Gastroesophageal sphincter (tissue), 3 donors: ENCODE data around the gene ADAMTS3.

Source experiments
- CTCF ChIP-seq, 4 experiments: fragments of 200-600 bp in 2 of 4; fragments of 450-650 bp in 2 of 4; sonication (generic) in 1 of 4; IDR thresholded peaks; one replicate each; pipeline ENCODE4 v1.5.1; 2017 to 2019; ENCODE audit warnings: antibody characterized with exemption in 4 of 4, mild to moderate bottlenecking in 2 of 4, moderate library complexity in 2 of 4
- POLR2AphosphoS5 ChIP-seq: sonication (generic); formaldehyde crosslinking; IDR thresholded peaks from one replicate; pipeline ENCODE4 v1.6.1; 2017; ENCODE audit warnings: antibody characterized with exemption

DNA sequence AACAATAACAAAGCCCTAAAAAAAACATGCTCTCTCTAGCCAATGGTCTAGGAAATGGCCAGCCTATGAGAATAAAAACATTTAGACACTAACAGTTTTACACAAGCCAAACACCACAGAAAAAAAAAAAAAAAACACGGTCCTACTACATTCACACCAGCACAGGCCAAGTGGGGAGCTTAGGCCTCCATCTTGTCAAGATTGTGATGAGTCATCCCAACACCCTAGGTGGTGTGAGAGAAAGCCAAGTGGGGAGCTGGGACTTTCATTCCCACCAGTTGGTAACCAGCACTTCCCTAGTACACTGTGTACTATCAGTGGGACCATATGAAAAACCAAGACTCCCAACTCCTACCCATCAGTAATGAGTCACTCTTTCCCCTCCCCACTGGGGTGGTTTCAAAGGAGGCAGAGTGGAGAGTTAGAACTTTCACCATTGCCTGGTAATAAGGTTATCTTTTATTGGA lies 95.6 kb downstream of the ADAMTS3 start:
- TF ChIP-seq CTCF (IDR thresholded peaks at IDR 0.05) (no peak), POLR2AphosphoS5 (no peak)
